Measurements from ENCODE around the gene DIAPH3. TPM values are rescaled to one million over a fixed set of nuclear protein-coding genes. Genes with fewer than 3 reads are reported as not detected.
A peak's percentile ranks its signal among the peaks of the same experiment; 100 is the strongest.

DIAPH3 gene
- total RNA-seq, 1 experiment from 2014 or later: 27.6 TPM

DNA sequence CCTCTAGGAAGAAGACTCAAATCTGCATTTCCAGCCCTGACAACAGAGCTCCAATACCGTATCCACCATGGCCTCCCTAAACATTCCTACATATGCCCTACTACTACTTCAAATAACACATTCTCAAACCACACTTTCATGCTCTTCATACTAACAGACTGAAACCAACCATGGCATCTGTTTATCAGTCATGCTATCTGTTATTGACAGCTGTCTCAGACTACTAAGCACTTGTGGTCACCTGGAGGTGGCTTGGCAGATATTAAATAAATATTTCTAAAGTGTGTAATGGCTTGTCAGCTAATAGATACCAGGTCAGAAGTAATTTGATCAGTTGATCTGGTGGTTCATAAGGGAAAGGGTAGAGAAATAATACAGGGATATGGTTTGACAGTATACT lies 489.1 kb downstream of the DIAPH3 start:
- H3K4me3 Mint-ChIP-seq: no peak overlapping the region
- no peaks in the 10 kb centered on the region for H3K27me3 Mint-ChIP-seq (ENCODE audit: low read depth)
- peaks cover 36% of the 10 kb centered on the region for H3K4me1 Mint-ChIP-seq
- DNase-seq (ENCODE audit: low spot score): no peak
- no peaks in the 10 kb centered on the region for H3K36me3 Mint-ChIP-seq
- TF ChIP-seq TEAD4 (CRISPR knock-in tag; IDR thresholded peaks at IDR 0.05) (no peak), TP53 (CRISPR knock-in tag; IDR thresholded peaks at IDR 0.05) (no peak), SOX15 (CRISPR knock-in tag; IDR thresholded peaks at IDR 0.05) (no peak), NFE2L1 (CRISPR knock-in tag; IDR thresholded peaks at IDR 0.05) (no peak), EMX1 (CRISPR knock-in tag; IDR thresholded peaks at IDR 0.05) (no peak), JAZF1 (CRISPR knock-in tag; IDR thresholded peaks at IDR 0.05) (no peak), ZNF263 (CRISPR knock-in tag; IDR thresholded peaks at IDR 0.05; ENCODE audit: low read depth) (no peak)
- no peaks in the 10 kb centered on the region for H3K9me3 Mint-ChIP-seq
- ChIA-PET CTCF (no interaction called here), POLR2A (no interaction called here)
- peak overlapping the region; percentile 4; the same call in 1 of the 2 replicates for H3K27ac Mint-ChIP-seq
- ATAC-seq: no peak

GRCh38 chr13:59673286-59673685 lies 490.4 kb downstream of the DIAPH3 start:
- H3K9me3 Mint-ChIP-seq: no peaks in the 10 kb centered on the region
- TF ChIP-seq, protein P1, sequence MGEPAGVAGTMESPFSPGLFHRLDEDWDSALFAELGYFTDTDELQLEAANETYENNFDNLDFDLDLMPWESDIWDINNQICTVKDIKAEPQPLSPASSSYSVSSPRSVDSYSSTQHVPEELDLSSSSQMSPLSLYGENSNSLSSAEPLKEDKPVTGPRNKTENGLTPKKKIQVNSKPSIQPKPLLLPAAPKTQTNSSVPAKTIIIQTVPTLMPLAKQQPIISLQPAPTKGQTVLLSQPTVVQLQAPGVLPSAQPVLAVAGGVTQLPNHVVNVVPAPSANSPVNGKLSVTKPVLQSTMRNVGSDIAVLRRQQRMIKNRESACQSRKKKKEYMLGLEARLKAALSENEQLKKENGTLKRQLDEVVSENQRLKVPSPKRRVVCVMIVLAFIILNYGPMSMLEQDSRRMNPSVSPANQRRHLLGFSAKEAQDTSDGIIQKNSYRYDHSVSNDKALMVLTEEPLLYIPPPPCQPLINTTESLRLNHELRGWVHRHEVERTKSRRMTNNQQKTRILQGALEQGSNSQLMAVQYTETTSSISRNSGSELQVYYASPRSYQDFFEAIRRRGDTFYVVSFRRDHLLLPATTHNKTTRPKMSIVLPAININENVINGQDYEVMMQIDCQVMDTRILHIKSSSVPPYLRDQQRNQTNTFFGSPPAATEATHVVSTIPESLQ (CRISPR knock-in tag; IDR thresholded peaks at IDR 0.05): no peak
- TF ChIP-seq, protein P2, sequence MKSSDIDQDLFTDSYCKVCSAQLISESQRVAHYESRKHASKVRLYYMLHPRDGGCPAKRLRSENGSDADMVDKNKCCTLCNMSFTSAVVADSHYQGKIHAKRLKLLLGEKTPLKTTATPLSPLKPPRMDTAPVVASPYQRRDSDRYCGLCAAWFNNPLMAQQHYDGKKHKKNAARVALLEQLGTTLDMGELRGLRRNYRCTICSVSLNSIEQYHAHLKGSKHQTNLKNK (CRISPR knock-in tag; IDR thresholded peaks at IDR 0.05): no peak
- TF ChIP-seq ZNF219 (CRISPR knock-in tag; IDR thresholded peaks at IDR 0.05; ENCODE audit: borderline replicate concordance) (no peak), E2F5 (CRISPR knock-in tag; IDR thresholded peaks at IDR 0.05) (no peak), E2F4 (CRISPR knock-in tag; IDR thresholded peaks at IDR 0.05; ENCODE audit: borderline replicate concordance, low read depth) (no peak), GABPB1 (CRISPR knock-in tag; IDR thresholded peaks at IDR 0.05) (no peak), PRRX2 (CRISPR knock-in tag; IDR thresholded peaks at IDR 0.05) (no peak), RORB (CRISPR knock-in tag; IDR thresholded peaks at IDR 0.05) (no peak), MXD4 (CRISPR knock-in tag; IDR thresholded peaks at IDR 0.05; ENCODE audit: borderline replicate concordance) (no peak), ZNF425 (CRISPR knock-in tag; conservative IDR thresholded peaks at IDR 0.05) (no peak), NFE2L1 (CRISPR knock-in tag; IDR thresholded peaks at IDR 0.05) (no peak), CBFB (CRISPR knock-in tag; IDR thresholded peaks at IDR 0.05; ENCODE audit: low read depth) (no peak)
- CTCF ChIA-PET: interaction anchor here (0.8 kb wide), 1 partner anchor 450 kb away, joined by 3 read pairs; no protein-coding TSS in a partner anchor
- ATAC-seq (no peak), DNase-seq (ENCODE audit: low spot score) (no peak)
- H3K36me3 Mint-ChIP-seq: no peaks in the 10 kb centered on the region
- peaks cover 36% of the 10 kb centered on the region for H3K4me1 Mint-ChIP-seq
- POLR2A ChIA-PET: no interaction called here
- no peaks in the 10 kb centered on the region for H3K27me3 Mint-ChIP-seq (ENCODE audit: low read depth)
- H3K27ac Mint-ChIP-seq: no peak overlapping the region
- H3K4me3 Mint-ChIP-seq: no peak overlapping the region

Data from WTC11 (cell line).